ENCODE results near the gene LRRFIP1.

GRCh38 chr2:237666606-237667005 lies 39.2 kb downstream of the LRRFIP1 start:
- TF ChIP-seq CTCF (IDR thresholded peaks at IDR 0.05; ENCODE audit: borderline replicate concordance, extremely low read depth, low read length, poor library complexity, severe bottlenecking) (no peak), EZH2 (IDR thresholded peaks at IDR 0.05; ENCODE audit: borderline replicate concordance, low read depth, low read length, severe bottlenecking) (no peak)
